Suprapubic skin (tissue), 4 donors: ENCODE data around the gene AMOTL2. TPM values are rescaled to one million over a fixed set of nuclear protein-coding genes. Genes with fewer than 3 reads are reported as not detected.

Experiments used
- DNase-seq, 2 donors: peaks; one replicate each; pipeline ENCODE4 v3.0.0-alpha.2; 2019; ENCODE audit warnings: low spot score in 2 of 2
- H3K27ac ChIP-seq: fragments of 200-600 bp; sonication (generic); one replicate; pipeline ENCODE4 v1.5.1; 2019
- H3K27me3 ChIP-seq: fragments of 200-600 bp; sonication (generic); one replicate; pipeline ENCODE4 v1.5.1; 2019
- H3K36me3 ChIP-seq: fragments of 200-600 bp; sonication (generic); one replicate; pipeline ENCODE4 v1.5.1; 2019
- H3K4me1 ChIP-seq: fragments of 200-600 bp; sonication (generic); one replicate; pipeline ENCODE4 v1.5.1; 2019
- H3K4me3 ChIP-seq: fragments of 200-600 bp; sonication (generic); one replicate; pipeline ENCODE4 v1.5.1; 2019; ENCODE audit warnings: mild to moderate bottlenecking
- H3K9me3 ChIP-seq: fragments of 200-600 bp; sonication (generic); one replicate; pipeline ENCODE4 v1.5.1; 2019
- CTCF ChIP-seq, 2 donors: fragments of 200-600 bp in 1 of 2; fragments of 450-650 bp in 1 of 2; sonication (generic) in 1 of 2; IDR thresholded peaks; one replicate each; pipeline ENCODE4 v1.5.1; 2016 to 2019; ENCODE audit warnings: antibody characterized with exemption in 2 of 2, mild to moderate bottlenecking in 1 of 2, moderate library complexity in 1 of 2
- EP300 ChIP-seq: sonication (generic); formaldehyde crosslinking; IDR thresholded peaks from one replicate; pipeline ENCODE4 v1.6.1; 2017; ENCODE audit warnings: antibody characterized with exemption
- POLR2A ChIP-seq, 2 donors: fragments of 450-650 bp; IDR thresholded peaks; one replicate each; pipeline ENCODE4 v1.6.1; 2017; ENCODE audit warnings: antibody characterized with exemption in 2 of 2, mild to moderate bottlenecking in 2 of 2, moderate library complexity in 2 of 2
- POLR2AphosphoS5 ChIP-seq, 3 donors: sonication (generic); formaldehyde crosslinking; IDR thresholded peaks; one replicate each; pipeline ENCODE4 v1.6.1; 2017; ENCODE audit warnings: antibody characterized with exemption in 3 of 3
- WGBS: methylation state at CpG from one replicate; pipeline ENCODE4 v1.1.5; 2018; 5-methylcytosine and 5-hydroxymethylcytosine counted together
- total RNA-seq, 4 donors: library from RNA; depleted of rRNA; stranded (reverse); fragments of >200 nt; gene quantifications; one replicate each; pipeline ENCODE4 v1.1.0, GENCODE V29; 2016

The AMOTL2 gene
- total RNA-seq, 4 donors from 2014 or later: 80.4 to 118 (median 95.8) TPM

DNA sequence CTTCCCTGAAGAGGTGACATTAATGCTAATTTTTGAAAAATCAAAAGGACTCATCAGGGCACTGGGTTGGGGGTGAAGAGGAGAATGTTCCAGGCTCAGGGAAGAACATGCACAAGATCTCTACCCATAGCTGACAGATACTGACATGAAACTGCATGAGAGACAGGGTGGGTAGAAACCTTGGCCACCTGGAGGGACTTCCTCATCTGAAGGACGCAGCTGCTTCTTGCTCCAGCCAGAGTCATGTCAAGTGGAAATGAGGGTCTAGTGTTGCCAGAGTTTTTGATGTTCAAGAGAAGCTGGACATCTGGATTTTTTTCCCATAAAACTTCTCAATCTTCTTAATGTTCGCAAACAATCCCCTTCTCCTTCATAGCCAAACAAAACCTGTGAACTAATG is 29.7 kb downstream of the AMOTL2 start:
- DNase-seq: no peak
- no peak overlapping the region for H3K4me3 ChIP-seq
- no peak for TF ChIP-seq CTCF (IDR thresholded peaks at IDR 0.05)
- TF ChIP-seq POLR2A (IDR thresholded peaks at IDR 0.05): no peak
- no peak for TF ChIP-seq EP300
- TF ChIP-seq POLR2AphosphoS5 (IDR thresholded peaks at IDR 0.05): no peak
- 85% methylated on average over 2 of the region's 2 CpGs for WGBS
- H3K36me3 ChIP-seq: no peaks in the 10 kb centered on the region
- no peaks in the 10 kb centered on the region for H3K9me3 ChIP-seq
- peaks cover 28% of the 10 kb centered on the region for H3K4me1 ChIP-seq
- no peak overlapping the region for H3K27ac ChIP-seq
- H3K27me3 ChIP-seq: no peaks in the 10 kb centered on the region

DNA sequence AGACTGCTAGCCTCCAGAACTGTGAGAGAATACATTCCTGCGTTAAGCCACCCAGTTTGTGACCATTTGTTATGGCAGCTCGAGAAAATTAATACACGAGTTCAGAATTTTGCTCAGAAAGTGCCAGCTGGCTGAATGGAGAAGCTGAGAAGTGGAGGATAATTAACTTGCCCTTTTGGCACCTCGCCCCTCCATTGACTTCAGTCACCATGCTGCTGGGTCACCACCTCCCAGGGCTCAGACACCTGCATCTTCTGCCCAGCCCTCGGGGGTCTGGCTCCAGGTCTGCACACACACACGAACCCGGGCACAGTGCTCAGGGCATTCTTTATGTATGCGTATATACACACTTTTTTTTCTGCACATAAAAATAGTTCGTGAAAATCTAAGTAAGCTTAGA is 32.0 kb downstream of the AMOTL2 start:
- peak in 1 of 2 donors; percentile 69 for DNase-seq
- H3K4me3 ChIP-seq: no peak overlapping the region
- H3K27me3 ChIP-seq: no peaks in the 10 kb centered on the region
- peaks cover 11% of the 10 kb centered on the region for H3K4me1 ChIP-seq
- WGBS: 78% methylated on average over 9 of the region's 9 CpGs
- TF ChIP-seq EP300: no peak
- H3K27ac ChIP-seq: no peak overlapping the region
- no peaks in the 10 kb centered on the region for H3K9me3 ChIP-seq
- no peaks in the 10 kb centered on the region for H3K36me3 ChIP-seq

GRCh38 chr3:134341389-134341788 is 32.9 kb downstream of the AMOTL2 start:
- Histone ChIP-seq H3K4me1 (peaks cover 20% of the 10 kb centered on the region), H3K4me3 (no peak overlapping the region), H3K9me3 (no peaks in the 10 kb centered on the region), H3K27ac (no peak overlapping the region), H3K36me3 (no peaks in the 10 kb centered on the region), H3K27me3 (no peaks in the 10 kb centered on the region)
- WGBS: 58% methylated on average over 2 of the region's 2 CpGs
- peak in 1 of 2 donors; percentile 26 for DNase-seq
- TF ChIP-seq POLR2A (IDR thresholded peaks at IDR 0.05) (no peak), CTCF (IDR thresholded peaks at IDR 0.05) (no peak), EP300 (no peak), POLR2AphosphoS5 (IDR thresholded peaks at IDR 0.05) (no peak)

DNA sequence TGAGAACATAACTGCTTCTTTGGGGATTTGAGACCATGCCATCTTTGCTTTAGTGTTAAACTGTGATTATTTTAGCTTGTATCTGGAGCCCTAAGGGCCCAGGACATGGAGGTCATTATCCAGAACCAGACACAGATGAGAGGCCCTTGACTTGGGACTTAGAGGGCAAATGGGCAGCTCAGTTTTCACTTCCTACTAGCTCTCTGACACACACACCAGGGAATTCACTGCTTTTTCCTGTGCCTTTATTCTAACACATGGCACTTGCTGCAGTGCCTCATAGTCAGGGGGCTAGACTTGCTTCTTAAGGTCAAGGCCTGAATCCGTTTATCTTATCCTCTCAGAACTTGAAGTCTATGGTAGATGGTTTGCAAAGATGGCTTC is 33.3 kb downstream of the AMOTL2 start:
- 85% methylated on average over 1 of the region's 1 CpG for WGBS
- no peak overlapping the region for H3K27ac ChIP-seq
- H3K36me3 ChIP-seq: no peaks in the 10 kb centered on the region
- H3K9me3 ChIP-seq: no peaks in the 10 kb centered on the region
- H3K4me1 ChIP-seq: peaks cover 21% of the 10 kb centered on the region
- TF ChIP-seq POLR2A (IDR thresholded peaks at IDR 0.05) (no peak), POLR2AphosphoS5 (IDR thresholded peaks at IDR 0.05) (no peak), CTCF (IDR thresholded peaks at IDR 0.05) (no peak), EP300 (no peak)
- H3K4me3 ChIP-seq: no peak overlapping the region
- no peak for DNase-seq
- no peaks in the 10 kb centered on the region for H3K27me3 ChIP-seq

- Histone ChIP-seq H3K27me3 (no peaks in the 10 kb centered on the region), H3K27ac (no peak overlapping the region), H3K4me3 (no peak overlapping the region), H3K9me3 (no peaks in the 10 kb centered on the region), H3K4me1 (peaks cover 21% of the 10 kb centered on the region), H3K36me3 (no peaks in the 10 kb centered on the region)
- TF ChIP-seq CTCF (IDR thresholded peaks at IDR 0.05) (no peak), POLR2A (IDR thresholded peaks at IDR 0.05) (no peak), POLR2AphosphoS5 (IDR thresholded peaks at IDR 0.05) (no peak)
- DNase-seq: no peak
- WGBS: 86% methylated on average over 1 of the region's 1 CpG
These were observed 33.8 kb downstream of the AMOTL2 start for GRCh38 chr3:134340362-134340981.

DNA sequence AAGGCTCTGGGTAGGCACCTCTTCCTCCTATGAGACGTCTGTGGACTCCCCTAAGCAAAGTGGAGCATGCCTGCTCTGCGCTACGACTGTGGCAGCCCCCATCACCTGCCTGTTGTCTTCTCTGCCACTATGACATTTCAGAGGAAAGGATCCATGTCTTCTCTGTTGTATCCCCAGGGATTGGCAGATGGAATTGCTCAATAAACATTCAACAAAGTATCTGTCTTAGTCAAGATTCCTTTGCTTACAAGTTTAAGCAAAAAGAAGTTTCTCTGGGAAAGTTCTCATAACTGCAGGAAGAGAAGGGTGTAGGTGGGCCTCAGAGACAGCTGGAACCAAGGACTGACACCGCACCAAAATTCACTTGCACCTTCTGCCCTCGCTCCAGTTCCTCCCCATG is 34.3 kb downstream of the AMOTL2 start:
- no peak for TF ChIP-seq POLR2A (IDR thresholded peaks at IDR 0.05)
- TF ChIP-seq POLR2AphosphoS5 (IDR thresholded peaks at IDR 0.05): no peak
- TF ChIP-seq EP300: no peak
- TF ChIP-seq CTCF (IDR thresholded peaks at IDR 0.05): no peak
- WGBS: 89% methylated on average over 5 of the region's 5 CpGs
- no peak overlapping the region for H3K27ac ChIP-seq

More for the DNA sequence above, 34.3 kb downstream of the AMOTL2 start:
- H3K9me3 ChIP-seq: no peaks in the 10 kb centered on the region
- peaks cover 24% of the 10 kb centered on the region for H3K4me1 ChIP-seq
- no peaks in the 10 kb centered on the region for H3K36me3 ChIP-seq
- no peaks in the 10 kb centered on the region for H3K27me3 ChIP-seq
- DNase-seq: peak in 1 of 2 donors; percentile 38
- no peak overlapping the region for H3K4me3 ChIP-seq
